ENCODE measurements around the gene DAB1.

Gene DAB1

DNA sequence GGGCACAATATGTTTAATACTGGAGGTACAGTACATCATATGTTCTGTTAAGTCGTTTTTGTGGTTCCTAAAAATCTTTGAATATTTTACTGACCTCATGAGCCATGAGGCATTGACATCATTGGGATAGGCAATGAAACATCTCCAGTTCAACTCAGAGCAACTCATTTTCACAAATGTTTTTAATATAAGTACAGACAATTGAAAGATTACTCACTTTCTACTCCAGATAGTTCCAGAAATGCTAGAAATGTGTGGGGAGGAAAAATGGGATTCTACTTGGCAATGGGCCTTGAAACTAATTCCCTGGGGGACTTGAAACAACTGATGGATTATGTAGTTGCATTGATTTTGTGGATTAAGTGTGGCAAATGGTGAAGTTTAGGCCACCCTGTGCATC lies 450.9 kb downstream of the DAB1 start:
- TF ChIP-seq EZH2phosphoT487 (conservative IDR thresholded peaks at IDR 0.05; ENCODE audit: low read length) = no peak
- Histone ChIP-seq H3K79me2 (ENCODE audit: insufficient read depth, low read length) (no peaks in the 10 kb centered on the region), H3K27ac (ENCODE audit: low read depth, low read length) (no peak overlapping the region), H3K9me3 (ENCODE audit: insufficient read depth, low read length) (peaks cover 3% of the 10 kb centered on the region; the same call in 1 of the 2 replicates), H3K9ac (ENCODE audit: low read length) (no peak overlapping the region), H3K27me3 (ENCODE audit: low read length) (no peaks in the 10 kb centered on the region), H3K4me3 (ENCODE audit: insufficient read depth, low read length, poor library complexity, severe bottlenecking) (no peak overlapping the region), H3K4me2 (ENCODE audit: low read depth, low read length, poor library complexity, severe bottlenecking) (no peak overlapping the region), H3F3A (ENCODE audit: insufficient read depth) (no peaks in the 10 kb centered on the region), H3K36me3 (ENCODE audit: low read length) (no peaks in the 10 kb centered on the region), H3K9me2 (replicated peaks; ENCODE audit: insufficient read depth, low read length) (no peaks in the 10 kb centered on the region), H4K20me1 (ENCODE audit: low read depth, low read length) (no peaks in the 10 kb centered on the region), H2AFZ (ENCODE audit: low read depth, low read length, severe bottlenecking) (no peak overlapping the region)

- H3K79me2 ChIP-seq (ENCODE audit: insufficient read depth, low read length) = no peaks in the 10 kb centered on the region
These were observed 453.6 kb downstream of the DAB1 start for GRCh38 chr1:56970280-56970679.

DNA sequence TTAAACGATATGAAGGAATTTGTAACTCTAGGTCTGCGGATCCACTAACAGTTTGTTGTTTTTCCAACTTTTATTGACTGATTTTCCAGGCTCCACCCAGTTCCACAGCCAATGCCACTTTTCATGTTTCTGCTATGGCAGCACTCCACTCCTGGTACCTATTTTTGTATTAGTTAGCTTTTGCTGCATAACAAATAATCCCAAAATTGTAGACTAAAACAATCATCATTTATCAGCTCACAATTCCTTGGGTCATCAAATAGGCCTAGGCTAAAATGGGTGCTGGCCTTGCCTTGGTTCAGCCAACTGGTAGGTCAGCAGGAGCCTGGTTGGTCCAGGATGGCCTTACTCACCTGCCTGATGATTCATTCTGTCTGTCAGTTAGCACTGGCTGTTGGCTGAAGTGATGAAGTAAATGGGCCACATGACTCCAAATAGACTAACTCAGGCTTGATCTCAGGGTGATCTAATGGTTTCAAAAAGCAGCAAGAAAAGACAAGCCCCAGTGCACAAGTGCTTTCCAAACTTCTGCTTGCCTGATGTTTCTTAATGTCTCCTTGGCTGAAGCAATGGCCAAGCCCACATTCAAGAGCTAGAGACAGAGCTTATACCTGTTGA lies 454.9 kb downstream of the DAB1 start:
- Histone ChIP-seq H3K9me3 (ENCODE audit: insufficient read depth, low read length) (no peaks in the 10 kb centered on the region), H3K4me2 (ENCODE audit: low read depth, low read length, poor library complexity, severe bottlenecking) (no peak overlapping the region), H3K27me3 (ENCODE audit: low read length) (no peaks in the 10 kb centered on the region), H3K9me2 (replicated peaks; ENCODE audit: insufficient read depth, low read length) (no peaks in the 10 kb centered on the region), H4K20me1 (ENCODE audit: low read depth, low read length) (no peaks in the 10 kb centered on the region), H3K27ac (ENCODE audit: low read depth, low read length) (no peak overlapping the region), H3K36me3 (ENCODE audit: low read length) (no peaks in the 10 kb centered on the region), H3F3A (ENCODE audit: insufficient read depth) (no peaks in the 10 kb centered on the region), H3K4me3 (ENCODE audit: insufficient read depth, low read length, poor library complexity, severe bottlenecking) (no peak overlapping the region), H3K79me2 (ENCODE audit: insufficient read depth, low read length) (no peaks in the 10 kb centered on the region), H2AFZ (ENCODE audit: low read depth, low read length, severe bottlenecking) (no peak overlapping the region), H3K9ac (ENCODE audit: low read length) (no peak overlapping the region)
- no peak for TF ChIP-seq EZH2phosphoT487 (conservative IDR thresholded peaks at IDR 0.05; ENCODE audit: low read length)
- TF ChIP-seq, protein P1, sequence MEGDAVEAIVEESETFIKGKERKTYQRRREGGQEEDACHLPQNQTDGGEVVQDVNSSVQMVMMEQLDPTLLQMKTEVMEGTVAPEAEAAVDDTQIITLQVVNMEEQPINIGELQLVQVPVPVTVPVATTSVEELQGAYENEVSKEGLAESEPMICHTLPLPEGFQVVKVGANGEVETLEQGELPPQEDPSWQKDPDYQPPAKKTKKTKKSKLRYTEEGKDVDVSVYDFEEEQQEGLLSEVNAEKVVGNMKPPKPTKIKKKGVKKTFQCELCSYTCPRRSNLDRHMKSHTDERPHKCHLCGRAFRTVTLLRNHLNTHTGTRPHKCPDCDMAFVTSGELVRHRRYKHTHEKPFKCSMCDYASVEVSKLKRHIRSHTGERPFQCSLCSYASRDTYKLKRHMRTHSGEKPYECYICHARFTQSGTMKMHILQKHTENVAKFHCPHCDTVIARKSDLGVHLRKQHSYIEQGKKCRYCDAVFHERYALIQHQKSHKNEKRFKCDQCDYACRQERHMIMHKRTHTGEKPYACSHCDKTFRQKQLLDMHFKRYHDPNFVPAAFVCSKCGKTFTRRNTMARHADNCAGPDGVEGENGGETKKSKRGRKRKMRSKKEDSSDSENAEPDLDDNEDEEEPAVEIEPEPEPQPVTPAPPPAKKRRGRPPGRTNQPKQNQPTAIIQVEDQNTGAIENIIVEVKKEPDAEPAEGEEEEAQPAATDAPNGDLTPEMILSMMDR (IDR thresholded peaks at IDR 0.05; ENCODE audit: insufficient read depth, low read length, poor library complexity, severe bottlenecking) = no peak

More at GRCh38 chr1:56970280-56970679, 453.6 kb downstream of the DAB1 start:
- Histone ChIP-seq H3F3A (ENCODE audit: insufficient read depth) (no peaks in the 10 kb centered on the region), H3K9ac (ENCODE audit: low read length) (no peak overlapping the region), H3K4me2 (ENCODE audit: low read depth, low read length, poor library complexity, severe bottlenecking) (no peak overlapping the region), H2AFZ (ENCODE audit: low read depth, low read length, severe bottlenecking) (no peak overlapping the region), H3K9me2 (replicated peaks; ENCODE audit: insufficient read depth, low read length) (no peaks in the 10 kb centered on the region), H4K20me1 (ENCODE audit: low read depth, low read length) (no peaks in the 10 kb centered on the region), H3K4me3 (ENCODE audit: insufficient read depth, low read length, poor library complexity, severe bottlenecking) (no peak overlapping the region), H3K27me3 (ENCODE audit: low read length) (no peaks in the 10 kb centered on the region), H3K36me3 (ENCODE audit: low read length) (no peaks in the 10 kb centered on the region), H3K27ac (ENCODE audit: low read depth, low read length) (no peak overlapping the region), H3K9me3 (ENCODE audit: insufficient read depth, low read length) (peaks cover under 1% of the 10 kb centered on the region; the same call in 1 of the 2 replicates)
- TF ChIP-seq, protein P1 (IDR thresholded peaks at IDR 0.05; ENCODE audit: insufficient read depth, low read length, poor library complexity, severe bottlenecking) = no peak
- no peak for TF ChIP-seq EZH2phosphoT487 (conservative IDR thresholded peaks at IDR 0.05; ENCODE audit: low read length)
